Stimulated activated CD4-positive, alpha-beta T cell treated with anti-CD3 and anti-CD28 coated beads, Interleukin-12 subunit alpha, Interleukin-12 subunit beta, amount 100 ng/mL, for 48 hours (primary cell): ENCODE results near the gene TLR3.
"Not testable (repeated sequence)": the region's sequence is repeated elsewhere in the genome, so short reads cannot be mapped to it uniquely, and the experiment has no call there.

Source experiments
- DNase-seq, 3 donors: peaks; one replicate each; pipeline ENCODE4 v3.0.0-alpha.2; 2020; ENCODE audit warnings: low read depth in 2 of 3, low spot score in 1 of 3

The TLR3 gene

DNA sequence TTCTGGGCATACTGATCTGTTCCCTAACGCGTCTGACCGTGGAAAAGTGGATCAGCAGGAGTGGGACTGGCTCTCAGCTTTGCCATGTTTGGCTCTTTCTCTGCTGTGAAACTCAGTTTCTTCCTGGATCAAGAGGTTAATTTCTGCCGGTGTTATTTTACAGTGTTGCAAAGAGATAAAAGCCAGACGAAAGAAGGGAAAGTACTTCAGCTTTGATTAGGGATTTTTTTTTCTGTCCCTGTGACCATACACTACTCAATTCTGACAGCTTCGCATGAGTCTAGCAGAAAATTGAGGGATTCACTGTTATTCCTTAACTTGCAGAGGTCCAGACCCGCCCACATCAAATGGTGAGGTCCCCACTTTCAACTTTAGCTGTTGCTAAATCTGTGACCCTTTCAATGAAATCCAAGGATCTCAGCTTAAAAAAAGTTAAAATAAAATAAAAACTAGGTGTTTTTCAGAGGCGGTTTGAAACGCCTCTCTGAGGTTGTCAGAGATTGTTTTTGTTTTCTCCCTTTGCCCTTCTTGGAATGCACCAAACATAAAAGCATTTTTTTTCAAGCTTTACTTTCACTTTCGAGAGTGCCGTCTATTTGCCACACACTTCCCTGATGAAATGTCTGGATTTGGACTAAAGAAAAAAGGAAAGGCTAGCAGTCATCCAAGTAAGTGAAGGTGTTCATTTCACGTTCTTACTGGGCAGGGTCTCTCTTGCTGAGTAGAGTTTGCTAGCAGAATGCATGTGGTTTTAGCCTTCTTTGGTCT, at the start of gene TLR3:
TLR3 (plus strand) TSS at position 576 of the 768 bp plus-strand sequence. CDS start 7,464 bp downstream, outside the sequence.
- DNase-seq, result no peak

DNA sequence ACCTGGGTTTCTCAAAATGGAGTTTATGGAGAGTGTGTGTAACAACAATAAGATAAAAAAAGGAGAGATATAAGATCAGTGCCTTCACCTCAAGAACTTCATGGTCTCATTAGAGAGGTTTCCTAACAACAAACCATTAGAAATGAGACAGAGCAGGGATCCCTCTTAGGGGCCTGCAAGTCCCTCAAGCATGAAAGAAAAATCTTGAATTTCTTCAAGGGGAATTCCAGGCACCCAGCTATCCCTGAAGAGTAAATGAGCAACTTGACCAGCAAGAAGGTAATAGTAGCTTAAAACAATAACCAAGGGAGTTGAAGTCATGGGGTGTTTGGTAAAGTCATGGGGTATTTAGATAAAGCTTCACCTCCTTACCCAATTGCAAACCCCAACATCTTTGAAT, 49.7 kb upstream of the TLR3 start:
- DNase-seq, result no peak

DNA sequence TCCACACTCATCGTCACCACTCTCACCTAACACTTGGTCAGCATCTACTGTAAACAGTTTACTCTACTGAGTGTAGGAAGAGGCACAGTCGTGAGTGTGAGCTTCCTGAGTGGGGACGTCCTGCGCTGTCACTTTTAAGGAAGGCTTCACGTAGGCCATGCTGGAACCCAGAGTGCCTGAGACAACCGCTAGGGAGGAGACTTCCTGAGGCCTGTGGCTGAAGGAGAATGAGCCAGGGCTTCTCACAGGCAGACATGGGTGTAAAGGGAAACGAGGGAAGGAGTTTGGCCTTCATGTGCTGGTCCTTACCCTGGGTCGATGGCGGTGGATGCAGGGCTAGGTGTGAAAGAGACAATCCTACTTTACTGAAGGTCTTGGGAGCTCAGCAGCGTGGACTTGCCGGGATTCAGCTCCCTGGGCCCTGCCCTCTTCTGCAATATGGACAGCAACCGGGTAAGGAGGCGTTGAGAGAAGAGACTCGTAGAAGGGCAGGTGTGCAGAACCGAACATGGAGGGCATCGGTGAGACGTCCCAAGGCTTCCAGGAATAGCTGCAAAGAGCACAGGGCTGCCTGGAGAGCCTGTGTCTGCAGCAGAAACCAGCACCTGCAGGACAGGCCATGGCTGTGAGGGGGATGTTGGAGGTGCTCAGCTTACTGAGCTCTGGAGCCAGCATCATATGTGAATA, 48.7 kb upstream of the TLR3 start:
- DNase-seq, result no peak

DNA sequence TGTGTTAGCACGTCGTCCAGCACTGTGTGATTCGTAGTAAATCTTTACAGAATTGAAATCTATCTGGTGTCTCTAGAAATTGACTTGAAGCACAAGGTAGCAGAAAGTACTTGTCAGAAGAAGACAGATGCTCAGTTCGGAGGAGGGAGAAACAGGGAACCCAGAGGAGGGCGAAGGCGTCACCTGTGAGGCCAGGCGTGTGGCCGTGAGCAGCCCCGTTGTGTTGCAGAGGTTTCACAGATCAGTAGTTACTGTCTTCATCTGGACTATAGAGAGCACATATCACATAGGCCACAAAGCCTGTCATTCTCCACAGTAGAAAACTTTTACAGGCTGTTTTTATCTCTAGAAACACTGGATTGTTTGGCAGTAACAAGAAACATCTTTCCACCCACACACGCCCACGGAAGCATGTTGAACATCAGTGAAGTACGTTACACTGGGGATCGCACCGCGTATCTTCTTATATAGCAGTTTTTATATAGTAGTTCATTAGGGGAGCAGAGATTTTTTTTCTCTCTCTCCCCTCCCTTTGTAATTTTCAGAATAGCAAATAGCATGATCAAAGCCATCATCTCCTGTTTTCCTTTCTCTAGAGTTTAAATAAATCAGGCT, 48.1 kb upstream of the TLR3 start:
- DNase-seq, result no peak

DNA sequence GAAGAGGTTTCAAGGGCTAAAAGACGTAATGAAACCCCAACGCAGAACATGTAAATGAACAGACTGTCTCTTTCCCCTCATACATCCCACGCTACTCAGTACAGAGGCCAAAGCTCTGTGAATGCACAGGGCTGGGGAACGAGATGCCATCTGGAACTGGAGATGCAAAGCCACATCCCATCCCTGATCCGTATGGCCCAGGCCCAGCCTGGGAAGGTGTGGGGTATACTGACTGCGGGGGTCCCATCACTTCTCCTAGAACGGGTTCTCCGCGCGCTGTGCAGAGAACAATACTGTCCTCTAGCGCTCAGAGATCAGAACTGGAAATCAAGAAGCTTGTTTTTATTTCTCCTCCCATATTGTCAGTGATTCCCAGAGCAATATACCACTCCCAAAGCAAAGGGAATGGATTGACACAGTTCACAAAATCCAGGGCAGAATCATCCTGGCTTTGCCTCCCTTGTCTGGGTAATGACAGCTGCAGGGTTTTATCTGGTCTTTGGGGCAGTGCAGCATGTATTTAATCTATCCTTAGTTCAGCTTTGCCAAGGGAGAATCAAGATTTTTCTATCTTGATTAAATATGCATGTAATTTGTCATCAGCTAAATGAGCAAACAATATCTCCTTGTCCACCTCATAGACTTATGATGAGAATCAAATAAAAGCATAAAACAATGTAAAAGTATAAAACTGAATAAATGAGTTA, 47.3 kb upstream of the TLR3 start:
- DNase-seq, result no peak

DNA sequence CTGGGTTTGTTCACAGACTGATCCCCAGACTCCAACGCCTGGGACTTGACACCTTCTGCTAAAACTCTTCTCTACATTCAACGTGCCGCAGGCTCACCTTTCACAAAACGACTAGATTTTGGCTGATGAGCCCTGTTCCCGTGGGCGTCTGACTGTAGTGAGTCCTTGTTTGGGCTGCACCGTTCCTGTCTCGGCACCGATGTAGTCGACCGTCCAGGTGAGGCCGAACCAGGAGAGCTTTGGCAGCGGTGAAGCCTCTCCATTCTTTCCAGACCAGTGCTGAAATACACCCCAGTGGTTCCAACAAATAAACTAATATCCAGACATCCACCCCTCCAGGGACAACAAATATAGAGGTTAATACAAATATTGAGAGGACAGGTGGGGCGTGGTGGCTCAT, 45.0 kb upstream of the TLR3 start:
- no peak for DNase-seq

DNA sequence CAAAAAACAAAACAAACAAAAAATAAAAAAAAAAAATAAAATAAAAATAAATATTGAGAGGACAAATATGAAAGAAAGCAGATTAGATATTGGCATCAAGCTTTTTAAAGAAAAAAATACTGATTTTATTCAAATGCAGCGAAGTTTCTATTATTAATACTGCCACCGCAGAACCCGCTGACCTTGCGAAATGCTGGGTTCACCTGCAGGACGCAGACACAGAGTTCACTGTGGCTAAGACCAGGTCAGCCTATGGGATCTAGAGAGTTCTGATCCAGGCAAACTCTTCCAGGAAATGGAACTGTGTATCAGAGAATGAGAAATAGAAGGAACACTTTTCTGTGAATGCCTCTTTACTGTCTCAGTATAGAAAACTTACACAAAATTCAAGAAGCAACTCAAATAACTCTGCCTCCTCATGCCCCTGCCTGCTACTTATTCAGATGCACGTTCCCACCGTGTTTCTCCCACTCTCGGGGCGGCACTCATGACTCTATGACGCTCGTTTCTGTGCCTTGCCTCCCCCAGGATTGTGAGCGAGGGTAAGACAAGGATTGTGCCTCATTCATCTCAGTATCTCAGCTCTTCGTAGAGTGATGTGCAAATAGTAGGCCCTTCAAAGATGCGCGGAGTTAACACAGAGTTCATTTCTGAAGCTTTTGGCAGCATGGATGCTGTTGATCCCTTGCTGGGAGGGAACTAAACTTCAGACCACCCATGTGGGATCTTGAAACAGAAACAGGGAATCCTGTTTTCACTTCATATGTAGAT, 44.1 kb upstream of the TLR3 start:
- no peak for DNase-seq

DNA sequence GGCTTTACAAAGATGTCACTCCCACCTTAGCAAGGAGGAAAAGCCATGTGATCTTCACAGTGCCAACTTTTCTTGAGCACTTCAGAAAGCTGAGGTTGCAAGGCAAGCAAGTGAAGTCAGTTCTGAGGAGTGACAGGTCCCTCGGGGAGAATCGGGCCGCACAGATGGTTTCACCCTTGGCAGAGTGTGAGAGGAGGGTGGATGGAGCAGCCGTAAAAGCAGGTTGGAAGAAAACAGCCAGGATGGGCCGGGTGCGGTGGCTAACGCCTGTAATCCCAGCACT, 43.6 kb upstream of the TLR3 start:
- DNase-seq, result no peak

DNA sequence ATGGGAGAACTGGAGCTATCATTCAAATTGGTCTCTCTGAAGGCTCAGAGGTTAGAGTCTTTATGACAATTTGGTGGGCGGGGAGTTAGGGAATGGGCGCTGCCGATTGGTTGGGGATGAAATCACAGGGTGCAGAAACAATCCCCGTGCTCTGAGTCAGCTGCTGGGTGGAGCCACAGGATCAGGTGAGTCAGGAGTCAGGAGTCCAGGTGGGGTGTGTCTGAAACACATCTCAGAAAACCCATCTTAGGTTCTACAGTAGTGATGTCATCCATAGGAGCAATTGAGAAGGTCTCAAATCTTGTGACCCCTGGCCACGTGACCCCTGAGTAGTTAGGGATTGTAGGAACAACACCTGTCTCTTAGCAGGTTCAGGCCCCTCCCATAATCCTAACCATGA, 41.6 kb upstream of the TLR3 start:
- DNase-seq, result no peak

DNA sequence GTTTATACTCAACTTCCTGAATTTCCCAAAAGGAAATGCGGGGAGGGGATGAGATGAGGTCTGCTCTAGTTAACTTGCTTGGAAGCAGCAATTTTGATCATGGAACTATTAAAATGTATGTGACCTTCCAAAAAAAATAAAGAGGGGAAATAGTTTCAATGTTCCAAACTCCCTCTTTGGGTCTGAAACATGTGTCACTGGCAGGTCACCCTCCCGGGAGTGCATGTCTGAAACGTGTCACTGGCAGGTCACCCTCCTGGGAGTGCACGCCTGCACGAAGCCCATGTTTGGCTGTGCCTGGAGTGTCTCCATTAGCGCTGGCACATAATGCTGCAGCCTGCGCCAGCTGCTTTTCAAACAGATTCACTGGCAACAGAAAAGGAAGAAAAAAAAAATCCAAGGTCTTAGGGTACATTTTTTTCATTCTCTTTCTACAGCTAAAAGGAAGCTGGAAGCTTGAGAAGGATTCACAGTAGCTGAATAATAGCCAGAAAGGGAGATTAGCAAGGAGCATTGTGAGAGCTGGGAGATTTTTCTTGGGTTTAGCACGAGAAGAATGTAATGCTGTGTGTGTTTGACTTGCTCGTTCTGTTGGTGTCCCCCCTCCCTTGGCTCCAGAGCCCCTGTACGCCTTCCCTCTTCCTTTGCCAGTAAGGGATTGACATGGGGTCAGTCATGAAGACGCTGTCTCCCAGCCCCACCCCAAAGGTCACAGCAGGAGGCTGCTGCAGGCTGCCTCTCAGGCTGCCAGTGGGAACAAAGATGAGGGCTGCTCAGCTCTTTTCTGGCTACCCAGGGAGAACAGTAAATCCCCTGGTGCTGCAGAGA, 39.2 kb upstream of the TLR3 start:
- no peak for DNase-seq

DNA sequence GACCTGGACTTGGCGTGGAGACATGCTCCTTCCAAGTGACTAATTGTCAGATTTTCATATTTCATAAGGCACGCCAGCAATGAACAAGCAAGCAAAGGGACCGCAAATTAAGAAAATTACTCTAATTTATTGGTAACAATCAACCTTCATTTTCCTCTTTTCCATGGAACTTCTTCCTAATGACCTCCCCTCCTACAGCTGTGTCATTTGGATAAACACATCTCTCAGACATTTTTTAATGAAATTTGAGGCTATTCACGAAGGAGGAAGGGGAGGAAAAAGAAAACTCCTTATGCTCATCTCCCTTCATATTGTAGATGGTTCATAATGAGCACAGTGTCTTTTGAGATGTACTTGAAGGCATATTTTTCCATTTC, 38.6 kb upstream of the TLR3 start:
- DNase-seq, result no peak

DNA sequence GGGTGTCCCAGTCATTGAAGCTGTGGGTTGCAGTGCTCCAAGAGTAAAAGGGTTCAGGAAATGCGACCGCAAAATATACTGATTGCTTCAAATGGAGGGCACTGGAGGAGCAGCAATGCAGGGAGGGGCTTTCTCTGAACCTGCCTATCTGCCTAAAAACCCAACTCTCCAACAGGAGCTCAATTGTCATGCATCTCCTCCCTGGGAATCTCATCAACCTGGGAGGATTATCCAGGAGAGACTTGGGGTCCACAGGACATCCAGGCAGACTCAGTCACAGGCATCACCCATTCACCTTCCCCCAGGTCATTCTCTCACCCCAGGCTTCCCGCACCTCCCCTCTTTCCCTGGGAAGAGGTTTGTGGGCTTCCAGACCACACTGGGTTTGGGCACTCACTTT, 38.2 kb upstream of the TLR3 start:
- no peak for DNase-seq

DNA sequence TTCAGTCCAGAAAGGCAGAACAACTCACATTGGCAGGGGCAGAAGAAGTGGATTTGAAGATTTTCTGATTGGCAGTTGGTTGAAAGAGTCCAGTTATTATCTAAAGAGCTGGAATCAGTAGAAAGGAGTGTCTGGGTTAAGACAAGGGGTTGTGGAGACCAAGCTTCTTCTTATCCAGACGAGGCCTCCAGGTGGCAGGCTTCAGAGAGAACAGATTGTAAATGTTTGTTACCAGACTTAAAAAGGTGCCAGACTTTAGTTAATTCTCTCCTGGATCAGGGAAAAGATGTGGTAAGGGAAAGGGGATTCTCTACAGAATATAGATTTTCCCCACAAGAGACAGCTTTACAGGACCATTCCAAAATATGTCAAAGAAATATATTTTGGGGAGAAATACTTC, 36.7 kb upstream of the TLR3 start:
- DNase-seq, result no peak

DNA sequence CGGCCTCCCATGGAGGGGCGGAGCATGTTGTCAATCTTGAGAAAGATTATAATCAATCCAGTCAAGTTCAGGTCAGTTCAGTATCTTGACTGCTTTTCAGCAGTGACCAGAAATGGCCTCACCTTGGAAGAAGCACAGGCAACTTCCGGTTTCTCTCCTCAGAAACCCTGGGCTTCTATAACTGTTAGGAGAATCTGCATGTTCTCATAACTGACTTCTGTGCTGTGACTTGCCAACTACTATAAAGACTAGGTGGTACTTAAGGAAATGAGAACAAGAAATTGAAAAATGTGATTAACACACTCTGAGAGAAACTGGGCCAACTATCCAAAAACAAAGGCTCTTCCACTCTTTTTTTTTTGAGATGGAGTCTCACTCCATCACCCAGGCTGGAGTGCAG, 35.9 kb upstream of the TLR3 start:
- DNase-seq, result no peak

DNA sequence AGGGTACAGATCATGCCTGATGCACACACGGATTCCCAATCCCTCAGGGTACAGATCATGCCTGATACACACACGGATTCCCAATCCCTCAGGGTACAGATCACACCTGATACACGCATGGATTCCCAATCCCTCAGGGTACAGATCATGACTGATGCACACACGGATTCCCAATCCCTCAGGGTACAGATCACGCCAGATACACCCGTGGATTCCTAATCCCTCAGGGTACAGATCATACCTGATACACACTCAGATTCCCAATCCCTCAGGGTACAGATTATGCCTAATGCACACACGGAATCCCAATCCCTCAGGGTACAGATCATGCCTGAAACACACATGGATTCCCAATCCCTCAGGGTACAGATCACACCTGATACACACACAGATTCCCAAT, 34.3 kb upstream of the TLR3 start:
- not testable (repeated sequence) for DNase-seq

DNA sequence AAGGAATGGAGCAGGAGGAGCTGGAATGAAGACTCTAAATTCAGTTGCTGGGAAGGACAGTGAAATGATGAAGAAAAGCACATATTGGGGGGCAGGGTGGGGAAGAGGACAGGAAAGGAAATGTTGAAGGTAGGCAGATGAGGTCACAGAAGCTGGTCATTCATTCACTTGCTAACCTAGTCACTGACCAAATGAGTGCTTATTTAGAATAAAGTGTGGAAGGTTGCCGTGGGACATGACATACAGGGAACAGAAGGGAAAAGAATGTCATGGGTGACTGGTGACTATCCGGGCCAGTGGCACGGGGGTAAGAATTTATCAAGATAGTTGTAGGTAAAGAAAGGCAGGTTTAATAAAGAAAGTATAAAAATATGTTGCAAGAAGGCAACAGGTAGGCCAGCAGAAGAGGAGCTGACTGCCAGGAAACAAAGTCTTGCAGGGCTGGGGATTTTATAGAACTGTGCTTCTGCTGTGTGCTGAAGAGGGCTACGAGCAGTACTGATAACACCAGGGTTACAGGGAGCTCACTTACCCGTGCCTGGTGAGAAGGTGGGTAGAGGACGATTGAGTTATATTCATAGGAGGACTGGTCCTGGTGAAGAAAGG, 31.9 kb upstream of the TLR3 start:
- no peak for DNase-seq

DNA sequence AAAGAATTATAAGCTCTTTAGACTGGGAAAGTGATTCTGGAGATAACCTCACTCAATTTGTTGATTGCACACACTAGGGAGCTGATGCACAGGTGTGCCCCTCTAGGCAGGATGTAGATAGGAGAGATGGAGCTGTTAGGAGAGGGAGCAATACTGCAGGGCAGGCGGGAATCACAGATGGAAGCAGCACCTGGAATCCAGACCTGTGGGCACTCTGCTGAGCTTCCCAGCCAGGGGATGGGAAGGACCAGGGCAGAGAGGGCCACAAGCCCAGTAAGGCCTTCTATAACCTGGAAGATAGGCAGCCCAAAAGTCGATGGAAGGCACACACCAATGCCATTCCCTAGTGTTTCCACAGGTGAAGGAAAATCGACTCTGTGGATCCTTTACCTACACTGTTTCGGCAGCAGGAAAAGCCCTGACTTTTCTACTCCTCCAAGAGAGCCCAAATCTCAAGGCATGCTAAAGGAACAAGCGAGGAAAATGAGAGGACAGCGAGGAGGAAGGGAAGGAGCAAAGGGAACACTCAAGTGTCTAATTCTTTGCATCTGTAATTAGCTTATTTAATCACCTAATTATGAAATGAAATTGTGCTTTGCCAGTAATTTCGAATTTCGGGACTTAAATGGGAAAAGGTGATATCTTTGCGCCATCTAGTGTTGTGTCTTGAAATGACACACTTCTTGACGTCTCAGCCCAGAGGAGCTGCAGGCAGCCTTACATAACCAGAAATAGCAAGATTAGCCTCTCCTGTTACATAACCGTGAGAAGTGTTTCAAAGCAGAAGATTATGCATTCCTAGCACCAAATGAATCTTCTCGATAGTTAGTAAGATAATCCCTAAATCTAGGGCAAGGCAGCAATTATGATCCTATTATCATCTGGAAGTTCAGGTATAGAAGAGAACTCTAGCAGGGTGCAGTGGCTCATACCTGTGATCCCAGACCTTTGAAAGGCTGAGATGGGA, 31.0 kb upstream of the TLR3 start:
- peak in 1 of 3 donors; percentile 55 for DNase-seq

DNA sequence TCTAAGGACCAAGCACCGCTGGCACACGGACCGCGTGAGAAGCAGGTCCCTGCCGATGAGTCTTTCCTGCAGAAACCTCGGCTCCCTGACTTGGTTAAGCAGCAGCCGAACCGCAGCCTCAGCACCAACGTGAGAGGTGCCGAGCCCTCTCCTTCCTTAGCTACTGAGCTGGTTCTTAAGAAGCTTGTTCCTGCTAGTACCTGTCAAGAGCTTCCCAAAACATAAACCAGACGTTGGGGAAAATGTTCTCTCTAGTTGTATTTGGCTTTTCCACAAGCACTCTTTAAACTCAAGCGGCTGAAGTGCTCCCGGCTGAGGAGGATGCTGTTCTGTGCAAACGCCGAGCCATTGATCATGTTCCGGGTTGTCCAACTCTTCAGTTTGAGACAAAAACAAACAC, 29.3 kb upstream of the TLR3 start:
- DNase-seq, result no peak

DNA sequence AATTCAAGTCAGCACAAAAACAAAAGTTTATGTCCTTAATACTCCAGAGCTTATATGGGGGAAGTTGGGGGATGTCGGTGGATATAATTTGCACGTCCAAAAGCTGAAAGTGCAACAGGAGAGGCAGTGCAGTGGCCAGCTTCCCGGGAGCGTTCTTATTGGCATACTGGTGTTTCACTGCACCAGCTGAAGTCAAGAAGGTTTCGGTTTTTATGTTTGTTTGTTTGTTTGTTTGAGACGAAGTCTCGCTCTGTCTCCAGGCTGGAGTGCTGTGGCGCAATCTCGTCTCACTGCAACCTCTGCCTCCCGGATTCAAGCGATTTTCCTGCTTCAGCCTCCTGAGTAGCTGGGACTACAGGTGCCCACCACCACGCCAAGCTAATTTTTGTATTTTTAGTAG, 28.6 kb upstream of the TLR3 start:
- DNase-seq, result no peak
